Activated CD8-positive, alpha-beta T cell treated with anti-CD3 and anti-CD28 coated beads, Interleukin-2, amount 10 ng/mL, durations not matched to agents 7 days and 5 days (primary cell): ENCODE measurements around the gene DHRSX. TPM values are rescaled to one million over a fixed set of nuclear protein-coding genes. Genes with fewer than 3 reads are reported as not detected.
"Not testable (repeated sequence)": the region's sequence is repeated elsewhere in the genome, so short reads cannot be mapped to it uniquely, and the experiment has no call there.

Source experiments
- ATAC-seq: fragments of 150-1000 bp; cut with Tn5 transposase; one replicate; pipeline ENCODE4 v1.10.0; 2021; ENCODE audit warnings: moderate library complexity
- CTCF ChIA-PET: fragments of 350-600 bp; sonication (Branson Sonifier 250); formaldehyde crosslinking; loops from one replicate; lab custom pipeline; 2021; ENCODE audit warnings: antibody characterized with exemption; lab: Charles Lee
- POLR2A ChIA-PET: fragments of 350-600 bp; sonication (Branson Sonifier 250); formaldehyde crosslinking; loops from one replicate; lab custom pipeline; 2021; ENCODE audit warnings: antibody characterized with exemption; lab: Charles Lee
- DNase-seq: peaks from one replicate; pipeline ENCODE4 v3.0.0-alpha.2; 2020
- H3K27ac Mint-ChIP-seq: one replicate; pipeline ENCODE4 v1.8.0; 2021; ENCODE audit warnings: mild to moderate bottlenecking, mixed read lengths
- H3K27me3 Mint-ChIP-seq: one replicate; pipeline ENCODE4 v1.8.0; 2021; ENCODE audit warnings: low read depth, mixed read lengths
- H3K36me3 Mint-ChIP-seq: one replicate; pipeline ENCODE4 v1.8.0; 2021; ENCODE audit warnings: low read depth, mixed read lengths
- H3K4me1 Mint-ChIP-seq: one replicate; pipeline ENCODE4 v1.8.0; 2021; ENCODE audit warnings: low read depth, mixed read lengths
- H3K4me3 Mint-ChIP-seq: one replicate; pipeline ENCODE4 v1.8.0; 2021; ENCODE audit warnings: mild to moderate bottlenecking, mixed read lengths
- H3K9me3 Mint-ChIP-seq: one replicate; pipeline ENCODE4 v1.8.0; 2022; ENCODE audit warnings: mixed read lengths; ENCODE audit not compliant: insufficient read depth
- total RNA-seq, 2 experiments: library from RNA; stranded (reverse); gene quantifications; one replicate each; pipeline ENCODE4 v1.2.3, GENCODE V29; 2021

Gene DHRSX
- total RNA-seq, 2 experiments from 2014 or later, result 16.2 to 18.9 TPM

GRCh38 chrX:2252331-2253065 is 248.3 kb downstream of the DHRSX start:
- H3K9me3 Mint-ChIP-seq, result peaks cover 23% of the 10 kb centered on the region
- H3K36me3 Mint-ChIP-seq, result peaks cover 6% of the 10 kb centered on the region
- ATAC-seq, result no peak
- ChIA-PET POLR2A (no interaction called here), CTCF (no interaction called here)
- H3K27me3 Mint-ChIP-seq, result no peaks in the 10 kb centered on the region
- no peaks in the 10 kb centered on the region for H3K4me1 Mint-ChIP-seq
- no peak overlapping the region for H3K4me3 Mint-ChIP-seq
- H3K27ac Mint-ChIP-seq, result no peak overlapping the region
- DNase-seq, result no peak

- Mint-ChIP-seq H3K4me1 (no peaks in the 10 kb centered on the region), H3K4me3 (no peak overlapping the region), H3K36me3 (peaks cover 6% of the 10 kb centered on the region), H3K27ac (no peak overlapping the region), H3K9me3 (peaks cover 23% of the 10 kb centered on the region), H3K27me3 (no peaks in the 10 kb centered on the region)
- no peak for ATAC-seq
- DNase-seq, result no peak
- CTCF ChIA-PET, result no interaction called here
- POLR2A ChIA-PET, result no interaction called here
These were observed 249.6 kb downstream of the DHRSX start for GRCh38 chrX:2251211-2251610.

GRCh38 chrX:2243913-2244460 is 256.8 kb downstream of the DHRSX start:
- H3K9me3 Mint-ChIP-seq, result peaks cover 7% of the 10 kb centered on the region
- no peak for ATAC-seq
- H3K36me3 Mint-ChIP-seq, result peaks cover 22% of the 10 kb centered on the region
- H3K27ac Mint-ChIP-seq, result no peak overlapping the region
- no peaks in the 10 kb centered on the region for H3K27me3 Mint-ChIP-seq
- no peak for DNase-seq
- ChIA-PET CTCF (no interaction called here), POLR2A (no interaction called here)
- no peaks in the 10 kb centered on the region for H3K4me1 Mint-ChIP-seq
- no peak overlapping the region for H3K4me3 Mint-ChIP-seq

GRCh38 chrX:2242980-2243379 is 257.8 kb downstream of the DHRSX start:
- ChIA-PET CTCF (no interaction called here), POLR2A (no interaction called here)
- H3K27ac Mint-ChIP-seq, result no peak overlapping the region
- H3K4me1 Mint-ChIP-seq, result no peaks in the 10 kb centered on the region
- no peak for ATAC-seq
- H3K36me3 Mint-ChIP-seq, result peaks cover 19% of the 10 kb centered on the region
- DNase-seq, result no peak
- no peak overlapping the region for H3K4me3 Mint-ChIP-seq
- peaks cover 7% of the 10 kb centered on the region for H3K9me3 Mint-ChIP-seq
- no peaks in the 10 kb centered on the region for H3K27me3 Mint-ChIP-seq

GRCh38 chrX:2242326-2242725 is 258.4 kb downstream of the DHRSX start:
- POLR2A ChIA-PET, result no interaction called here
- CTCF ChIA-PET, result no interaction called here
- H3K36me3 Mint-ChIP-seq, result peaks cover 19% of the 10 kb centered on the region
- H3K9me3 Mint-ChIP-seq, result peaks cover 7% of the 10 kb centered on the region
- ATAC-seq (no peak), DNase-seq (no peak)
- no peak overlapping the region for H3K4me3 Mint-ChIP-seq
- no peak overlapping the region for H3K27ac Mint-ChIP-seq
- H3K4me1 Mint-ChIP-seq, result no peaks in the 10 kb centered on the region
- H3K27me3 Mint-ChIP-seq, result no peaks in the 10 kb centered on the region

- CTCF ChIA-PET, H3K4me1 Mint-ChIP-seq, H3K27me3 Mint-ChIP-seq, H3K9me3 Mint-ChIP-seq, H3K27ac Mint-ChIP-seq, DNase-seq, POLR2A ChIA-PET, ATAC-seq, H3K4me3 Mint-ChIP-seq: not testable (repeated sequence)
- H3K36me3 Mint-ChIP-seq, result peaks cover 19% of the 10 kb centered on the region
These were observed 259.3 kb downstream of the DHRSX start for GRCh38 chrX:2241496-2241895.

- ATAC-seq, H3K27ac Mint-ChIP-seq, POLR2A ChIA-PET, CTCF ChIA-PET, H3K9me3 Mint-ChIP-seq, DNase-seq, H3K27me3 Mint-ChIP-seq, H3K4me3 Mint-ChIP-seq, H3K4me1 Mint-ChIP-seq: not testable (repeated sequence)
- peaks cover 19% of the 10 kb centered on the region for H3K36me3 Mint-ChIP-seq
These were observed 260.0 kb downstream of the DHRSX start for GRCh38 chrX:2240761-2241160.

- no peak for ATAC-seq
- POLR2A ChIA-PET, result no interaction called here
- H3K27ac Mint-ChIP-seq, result no peak overlapping the region
- H3K4me1 Mint-ChIP-seq, result peaks cover 3% of the 10 kb centered on the region
- no peaks in the 10 kb centered on the region for H3K27me3 Mint-ChIP-seq
- CTCF ChIA-PET, result no interaction called here
- H3K9me3 Mint-ChIP-seq, result peaks cover 7% of the 10 kb centered on the region
- H3K4me3 Mint-ChIP-seq, result no peak overlapping the region
- H3K36me3 Mint-ChIP-seq, result peaks cover 15% of the 10 kb centered on the region
- no peak for DNase-seq
These were observed 262.8 kb downstream of the DHRSX start for GRCh38 chrX:2237976-2238375.

- POLR2A ChIA-PET, result no interaction called here
- peaks cover 15% of the 10 kb centered on the region for H3K36me3 Mint-ChIP-seq
- ATAC-seq (no peak), DNase-seq (no peak)
- H3K4me1 Mint-ChIP-seq, result peaks cover 4% of the 10 kb centered on the region
- peaks cover 16% of the 10 kb centered on the region for H3K9me3 Mint-ChIP-seq
- CTCF ChIA-PET, result no interaction called here
- H3K4me3 Mint-ChIP-seq, result no peak overlapping the region
- H3K27me3 Mint-ChIP-seq, result no peaks in the 10 kb centered on the region
- H3K27ac Mint-ChIP-seq, result no peak overlapping the region
These were observed 269.1 kb downstream of the DHRSX start for GRCh38 chrX:2231570-2232192.

GRCh38 chrX:2230457-2230856 is 270.3 kb downstream of the DHRSX start:
- Mint-ChIP-seq H3K27me3 (no peaks in the 10 kb centered on the region), H3K4me1 (peaks cover 4% of the 10 kb centered on the region), H3K9me3 (peaks cover 19% of the 10 kb centered on the region), H3K4me3 (no peak overlapping the region), H3K27ac (no peak overlapping the region), H3K36me3 (peaks cover 15% of the 10 kb centered on the region)
- CTCF ChIA-PET, result no interaction called here
- DNase-seq (no peak), ATAC-seq (no peak)
- POLR2A ChIA-PET, result no interaction called here

GRCh38 chrX:2228536-2228935 is 272.2 kb downstream of the DHRSX start:
- Mint-ChIP-seq H3K27me3 (no peaks in the 10 kb centered on the region), H3K36me3 (peaks cover 22% of the 10 kb centered on the region), H3K4me1 (peaks cover 4% of the 10 kb centered on the region), H3K4me3 (no peak overlapping the region), H3K27ac (no peak overlapping the region), H3K9me3 (peaks cover 21% of the 10 kb centered on the region)
- ChIA-PET CTCF (no interaction called here), POLR2A (no interaction called here)
- no peak for DNase-seq
- no peak for ATAC-seq

GRCh38 chrX:2226906-2227656 is 273.7 kb downstream of the DHRSX start:
- peaks cover 31% of the 10 kb centered on the region for H3K9me3 Mint-ChIP-seq
- no peak for ATAC-seq
- POLR2A ChIA-PET, result no interaction called here

More at GRCh38 chrX:2226906-2227656, 273.7 kb downstream of the DHRSX start:
- CTCF ChIA-PET, result no interaction called here
- Mint-ChIP-seq H3K36me3 (peaks cover 25% of the 10 kb centered on the region), H3K4me1 (no peaks in the 10 kb centered on the region), H3K27ac (no peak overlapping the region), H3K27me3 (no peaks in the 10 kb centered on the region), H3K4me3 (no peak overlapping the region)
- no peak for DNase-seq
